ENCODE data around the gene HIGD1A.

DNA sequence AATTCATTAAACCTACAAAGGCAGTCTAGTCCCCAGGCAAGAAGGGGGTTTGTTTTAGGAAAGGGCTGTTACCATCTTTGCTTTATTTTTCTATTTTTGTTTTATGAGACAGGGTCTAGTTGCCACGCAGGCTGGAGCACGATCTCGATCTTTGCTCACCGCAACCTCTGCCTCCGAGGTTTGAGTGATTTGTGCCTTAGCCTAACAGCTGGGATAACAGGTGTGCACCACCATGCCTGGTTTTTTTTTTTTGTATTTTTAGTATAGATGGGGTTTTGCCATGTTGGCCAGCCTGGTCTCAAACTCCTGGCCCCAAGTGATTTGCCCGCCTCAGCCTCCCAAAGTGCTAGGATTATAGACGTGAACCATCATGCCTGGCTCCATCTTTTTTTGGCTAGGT is 4.9 kb downstream of the HIGD1A start:
- TF ChIP-seq RBBP5 (IDR thresholded peaks at IDR 0.05; ENCODE audit: borderline replicate concordance, insufficient read depth, low read length, poor library complexity, severe bottlenecking) = no peak
- no peak for TF ChIP-seq NR2F6 (CRISPR knock-in tag; IDR thresholded peaks at IDR 0.05)
- TF ChIP-seq, protein P1, sequence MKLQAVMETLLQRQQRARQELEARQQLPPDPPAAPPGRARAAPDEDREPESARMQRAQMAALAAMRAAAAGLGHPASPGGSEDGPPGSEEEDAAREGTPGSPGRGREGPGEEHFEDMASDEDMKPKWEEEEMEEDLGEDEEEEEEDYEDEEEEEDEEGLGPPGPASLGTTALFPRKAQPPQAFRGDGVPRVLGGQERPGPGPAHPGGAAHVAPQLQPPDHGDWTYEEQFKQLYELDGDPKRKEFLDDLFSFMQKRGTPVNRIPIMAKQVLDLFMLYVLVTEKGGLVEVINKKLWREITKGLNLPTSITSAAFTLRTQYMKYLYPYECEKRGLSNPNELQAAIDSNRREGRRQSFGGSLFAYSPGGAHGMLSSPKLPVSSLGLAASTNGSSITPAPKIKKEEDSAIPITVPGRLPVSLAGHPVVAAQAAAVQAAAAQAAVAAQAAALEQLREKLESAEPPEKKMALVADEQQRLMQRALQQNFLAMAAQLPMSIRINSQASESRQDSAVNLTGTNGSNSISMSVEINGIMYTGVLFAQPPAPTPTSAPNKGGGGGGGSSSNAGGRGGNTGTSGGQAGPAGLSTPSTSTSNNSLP (IDR thresholded peaks at IDR 0.05; ENCODE audit: borderline replicate concordance, low read depth, low read length) = no peak
- no peak for TF ChIP-seq TEAD4 (IDR thresholded peaks at IDR 0.05; ENCODE audit: low read length)
- no peak for TF ChIP-seq TEAD4 (CRISPR knock-in tag; IDR thresholded peaks at IDR 0.05; ENCODE audit: borderline replicate concordance)
- no peak for TF ChIP-seq HMBOX1 (IDR thresholded peaks at IDR 0.05)
- no peak for TF ChIP-seq ZNF121 (CRISPR knock-in tag; conservative IDR thresholded peaks at IDR 0.05)
- no peak for TF ChIP-seq FOS (IDR thresholded peaks at IDR 0.05; ENCODE audit: extremely low read depth, insufficient read length)
- TF ChIP-seq SRSF9 (IDR thresholded peaks at IDR 0.05; ENCODE audit: borderline replicate concordance, low read depth, low read length) = no peak
- TF ChIP-seq FOXP4 (CRISPR knock-in tag; IDR thresholded peaks at IDR 0.05; ENCODE audit: borderline replicate concordance) = no peak
- TF ChIP-seq, protein P2, sequence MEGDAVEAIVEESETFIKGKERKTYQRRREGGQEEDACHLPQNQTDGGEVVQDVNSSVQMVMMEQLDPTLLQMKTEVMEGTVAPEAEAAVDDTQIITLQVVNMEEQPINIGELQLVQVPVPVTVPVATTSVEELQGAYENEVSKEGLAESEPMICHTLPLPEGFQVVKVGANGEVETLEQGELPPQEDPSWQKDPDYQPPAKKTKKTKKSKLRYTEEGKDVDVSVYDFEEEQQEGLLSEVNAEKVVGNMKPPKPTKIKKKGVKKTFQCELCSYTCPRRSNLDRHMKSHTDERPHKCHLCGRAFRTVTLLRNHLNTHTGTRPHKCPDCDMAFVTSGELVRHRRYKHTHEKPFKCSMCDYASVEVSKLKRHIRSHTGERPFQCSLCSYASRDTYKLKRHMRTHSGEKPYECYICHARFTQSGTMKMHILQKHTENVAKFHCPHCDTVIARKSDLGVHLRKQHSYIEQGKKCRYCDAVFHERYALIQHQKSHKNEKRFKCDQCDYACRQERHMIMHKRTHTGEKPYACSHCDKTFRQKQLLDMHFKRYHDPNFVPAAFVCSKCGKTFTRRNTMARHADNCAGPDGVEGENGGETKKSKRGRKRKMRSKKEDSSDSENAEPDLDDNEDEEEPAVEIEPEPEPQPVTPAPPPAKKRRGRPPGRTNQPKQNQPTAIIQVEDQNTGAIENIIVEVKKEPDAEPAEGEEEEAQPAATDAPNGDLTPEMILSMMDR (IDR thresholded peaks at IDR 0.05 in 2 of 3, conservative IDR thresholded peaks at IDR 0.05 in 1 of 3; ENCODE audit: insufficient read depth in 2 of 3, low read depth in 1 of 3, low read length in 3 of 3) = no peak
- TF ChIP-seq, protein P3, sequence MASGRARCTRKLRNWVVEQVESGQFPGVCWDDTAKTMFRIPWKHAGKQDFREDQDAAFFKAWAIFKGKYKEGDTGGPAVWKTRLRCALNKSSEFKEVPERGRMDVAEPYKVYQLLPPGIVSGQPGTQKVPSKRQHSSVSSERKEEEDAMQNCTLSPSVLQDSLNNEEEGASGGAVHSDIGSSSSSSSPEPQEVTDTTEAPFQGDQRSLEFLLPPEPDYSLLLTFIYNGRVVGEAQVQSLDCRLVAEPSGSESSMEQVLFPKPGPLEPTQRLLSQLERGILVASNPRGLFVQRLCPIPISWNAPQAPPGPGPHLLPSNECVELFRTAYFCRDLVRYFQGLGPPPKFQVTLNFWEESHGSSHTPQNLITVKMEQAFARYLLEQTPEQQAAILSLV (tag; IDR thresholded peaks at IDR 0.05) = no peak
